Measurements from ENCODE around the gene ACRBP.

DNA sequence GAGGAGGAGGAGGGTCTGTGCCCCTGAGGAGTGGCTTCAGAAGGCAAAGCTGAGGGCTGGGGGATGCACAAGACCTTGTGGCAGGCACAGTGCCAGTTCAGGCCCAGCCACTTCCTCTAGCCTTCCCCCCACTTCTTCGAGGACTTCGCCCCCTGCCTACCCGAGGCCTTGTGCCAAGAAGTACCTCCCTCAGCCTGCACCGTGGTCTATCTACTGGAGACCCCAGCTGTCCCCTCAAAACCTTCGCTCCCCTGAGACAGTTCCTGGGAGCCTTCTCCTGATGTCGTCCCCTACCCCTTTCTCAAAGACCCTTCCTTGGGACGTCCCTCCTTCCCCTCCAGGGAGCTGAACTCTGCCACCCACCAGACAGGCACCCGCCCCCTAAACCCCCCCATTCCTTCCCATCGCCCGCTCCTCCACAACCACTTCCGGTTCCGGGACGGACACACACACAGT lies 41.3 kb upstream of the ACRBP start:
- TF ChIP-seq EZH2phosphoT487 (IDR thresholded peaks at IDR 0.05; ENCODE audit: insufficient read depth, low read depth): no peak
- TF ChIP-seq EZH2 (IDR thresholded peaks at IDR 0.05; ENCODE audit: insufficient read depth, poor library complexity, severe bottlenecking): no peak
